Keratinocyte (primary cell): ENCODE data around the gene SNX13. TPM values are rescaled to one million over a fixed set of nuclear protein-coding genes. Genes with fewer than 3 reads are reported as not detected.

ENCODE experiments used
- DNase-seq: peaks from one replicate; pipeline ENCODE4 v3.0.0-alpha.2; 2011; ENCODE audit warnings: low read depth, missing footprints, low spot score
- FAIRE-seq: peaks from 2 replicates; lab custom pipeline; 2011; peaks lifted over from hg19 to GRCh38; lab: Jason Lieb, UNC
- H2AFZ ChIP-seq: 2 replicates; pipeline ENCODE4 v1.6.0; 2012; ENCODE audit warnings: low read length, control low read depth, inconsistent platforms; ENCODE audit not compliant: control insufficient read depth
- H3K27ac ChIP-seq: 2 replicates; pipeline ENCODE4 v1.5.1; 2011; ENCODE audit warnings: low read length; ENCODE audit not compliant: control insufficient read depth, insufficient read depth
- H3K27me3 ChIP-seq: 3 replicates; pipeline ENCODE4 v1.6.0; 2011; ENCODE audit warnings: low read length; ENCODE audit not compliant: control insufficient read depth, insufficient read depth; ENCODE audit errors: extremely low read depth
- H3K36me3 ChIP-seq, 2 experiments: 2 replicates in 1 of 2; 3 replicates in 1 of 2; pipeline ENCODE4 v1.5.1; 2011; ENCODE audit warnings: low read length in 2 of 2, mild to moderate bottlenecking in 1 of 2; ENCODE audit not compliant: control insufficient read depth in 2 of 2, insufficient read depth in 2 of 2; ENCODE audit errors: extremely low read depth in 1 of 2
- H3K4me1 ChIP-seq: 3 replicates; pipeline ENCODE4 v1.5.1; 2011; ENCODE audit warnings: low read length; ENCODE audit not compliant: control insufficient read depth, insufficient read depth; ENCODE audit errors: extremely low read depth
- H3K4me2 ChIP-seq: 3 replicates; pipeline ENCODE4 v1.6.0; 2011; ENCODE audit warnings: low read depth, low read length; ENCODE audit not compliant: control insufficient read depth, insufficient read depth; ENCODE audit errors: extremely low read depth
- H3K4me3 ChIP-seq, 3 experiments: fragments of 200-600 bp in 1 of 3; sonication (generic) in 1 of 3; 2 replicates in 2 of 3; 3 replicates in 1 of 3; pipeline ENCODE4 v1.5.1; 2011 to 2016; ENCODE audit warnings: low read length in 3 of 3, mild to moderate bottlenecking in 3 of 3, control low read depth in 2 of 3, inconsistent platforms in 1 of 3, low read depth in 1 of 3, mixed read lengths in 1 of 3, mixed run types in 1 of 3, moderate library complexity in 1 of 3; ENCODE audit not compliant: control insufficient read depth in 2 of 3, insufficient read depth in 2 of 3; ENCODE audit errors: extremely low read depth in 1 of 3
- H3K79me2 ChIP-seq: 2 replicates; pipeline ENCODE4 v1.6.0; 2012; ENCODE audit warnings: low read length; ENCODE audit not compliant: control insufficient read depth, insufficient read depth
- H3K9ac ChIP-seq: 3 replicates; pipeline ENCODE4 v1.6.0; 2011; ENCODE audit warnings: low read length; ENCODE audit not compliant: control insufficient read depth, insufficient read depth; ENCODE audit errors: extremely low read depth
- H3K9me1 ChIP-seq: 3 replicates; pipeline ENCODE4 v1.6.0; 2011; ENCODE audit warnings: low read length; ENCODE audit not compliant: control insufficient read depth, insufficient read depth; ENCODE audit errors: extremely low read depth
- H3K9me3 ChIP-seq: 2 replicates; pipeline ENCODE4 v1.5.1; 2012; ENCODE audit warnings: low read depth, low read length; ENCODE audit not compliant: control insufficient read depth
- H4K20me1 ChIP-seq: 3 replicates; pipeline ENCODE4 v1.6.0; 2011; ENCODE audit warnings: low read length; ENCODE audit not compliant: control insufficient read depth, insufficient read depth; ENCODE audit errors: extremely low read depth
- EZH2 ChIP-seq: IDR thresholded peaks from one replicate; pipeline ENCODE4 v1.6.1; 2012; ENCODE audit warnings: inconsistent platforms, mild to moderate bottlenecking, low read length, moderate library complexity
- dilution Hi-C: fragments of 300-500 bp; cut with MboI; formaldehyde crosslinking; loops from one replicate; pipeline ENCODE4 v1.7.0; 2020; ENCODE audit warnings: low sequenced_read_pairs; ENCODE audit not compliant: extremely low pct_ligation_motif_present
- polyA plus RNA-seq, 5 experiments: library from polyadenylated mRNA; depleted of rRNA in 3 of 5; stranded (reverse) in 3 of 5; stranded (forward) in 1 of 5; unstranded in 1 of 5; fragments of >200 nt; gene quantifications; 1 replicate in 1 of 5; 2 replicates in 3 of 5; 3 replicates in 1 of 5; pipeline versions ENCODE4 v1.2.1 to v1.2.3, GENCODE V29; 2011 to 2012; ENCODE audit warnings: missing spikeins in 2 of 5, low read depth in 1 of 5, low replicate concordance in 1 of 5
- TF ChIP-seq, protein P1 (sequence below), 3 experiments: IDR thresholded peaks in 1 of 3; conservative IDR thresholded peaks in 1 of 3; optimal IDR thresholded peaks in 1 of 3; 2 replicates in 2 of 3; 3 replicates in 1 of 3; pipeline versions ENCODE3 to v1.5.1; 2011; ENCODE audit warnings: low read length in 3 of 3, mild to moderate bottlenecking in 3 of 3, moderate library complexity in 2 of 3, control low read depth in 1 of 3, inconsistent platforms in 1 of 3; ENCODE audit not compliant: insufficient read depth in 2 of 3; ENCODE audit errors: extremely low read depth in 1 of 3

The SNX13 gene
- polyA plus RNA-seq, 1 donor (not counting 4 experiments of a cell fraction or from before 2014, with no cell fraction given), result 22.6 TPM

- H3K4me2 ChIP-seq, result no peak overlapping the region
- no peaks in the 10 kb centered on the region for H3K36me3 ChIP-seq
- H3K27ac ChIP-seq, result no peak overlapping the region
- no peaks in the 10 kb centered on the region for H4K20me1 ChIP-seq
- no peak overlapping the region for H2AFZ ChIP-seq
- no peak overlapping the region for H3K9ac ChIP-seq
- DNase-seq, result no peak
- TF ChIP-seq, protein P1, sequence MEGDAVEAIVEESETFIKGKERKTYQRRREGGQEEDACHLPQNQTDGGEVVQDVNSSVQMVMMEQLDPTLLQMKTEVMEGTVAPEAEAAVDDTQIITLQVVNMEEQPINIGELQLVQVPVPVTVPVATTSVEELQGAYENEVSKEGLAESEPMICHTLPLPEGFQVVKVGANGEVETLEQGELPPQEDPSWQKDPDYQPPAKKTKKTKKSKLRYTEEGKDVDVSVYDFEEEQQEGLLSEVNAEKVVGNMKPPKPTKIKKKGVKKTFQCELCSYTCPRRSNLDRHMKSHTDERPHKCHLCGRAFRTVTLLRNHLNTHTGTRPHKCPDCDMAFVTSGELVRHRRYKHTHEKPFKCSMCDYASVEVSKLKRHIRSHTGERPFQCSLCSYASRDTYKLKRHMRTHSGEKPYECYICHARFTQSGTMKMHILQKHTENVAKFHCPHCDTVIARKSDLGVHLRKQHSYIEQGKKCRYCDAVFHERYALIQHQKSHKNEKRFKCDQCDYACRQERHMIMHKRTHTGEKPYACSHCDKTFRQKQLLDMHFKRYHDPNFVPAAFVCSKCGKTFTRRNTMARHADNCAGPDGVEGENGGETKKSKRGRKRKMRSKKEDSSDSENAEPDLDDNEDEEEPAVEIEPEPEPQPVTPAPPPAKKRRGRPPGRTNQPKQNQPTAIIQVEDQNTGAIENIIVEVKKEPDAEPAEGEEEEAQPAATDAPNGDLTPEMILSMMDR (optimal IDR thresholded peaks at IDR 0.05 in 1 of 3, IDR thresholded peaks at IDR 0.05 in 1 of 3, conservative IDR thresholded peaks at IDR 0.05 in 1 of 3; ENCODE audit: extremely low read depth in 1 of 3, insufficient read depth in 2 of 3, low read length in 3 of 3), result no peak
- TF ChIP-seq EZH2, result no peak
- H3K79me2 ChIP-seq, result no peaks in the 10 kb centered on the region
- peaks cover 10% of the 10 kb centered on the region for H3K4me1 ChIP-seq
- no peak overlapping the region for H3K4me3 ChIP-seq
- no peaks in the 10 kb centered on the region for H3K9me1 ChIP-seq
- dilution Hi-C loops, result no loop called here
- no peaks in the 10 kb centered on the region for H3K27me3 ChIP-seq
- FAIRE-seq, result no peak
- no peaks in the 10 kb centered on the region for H3K9me3 ChIP-seq
Measured at GRCh38 chr7:17988858-17989257, 48.6 kb upstream of the SNX13 start.

DNA sequence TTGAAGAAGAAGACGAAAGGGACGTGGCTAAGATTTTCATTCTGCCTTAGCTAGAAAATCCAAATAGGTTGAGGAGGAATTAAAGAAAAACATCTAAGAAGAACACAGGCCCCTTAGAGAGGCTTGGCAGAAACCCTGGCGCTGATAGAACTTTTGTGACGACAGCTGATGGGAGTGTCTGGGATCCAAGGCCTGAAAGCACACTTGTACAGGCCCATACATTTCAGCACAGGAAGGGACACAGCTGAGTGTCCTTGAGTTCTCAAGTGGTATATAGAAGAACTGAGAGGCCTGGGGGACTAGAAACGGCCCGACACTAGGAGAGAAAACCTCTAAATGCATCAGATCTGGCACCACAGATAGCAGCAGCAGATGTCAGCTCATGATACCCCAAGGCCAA is 47.8 kb upstream of the SNX13 start:
- Histone ChIP-seq H4K20me1 (no peaks in the 10 kb centered on the region), H3K4me1 (peaks cover 10% of the 10 kb centered on the region), H3K4me3 (no peak overlapping the region), H3K36me3 (no peaks in the 10 kb centered on the region), H3K27me3 (no peaks in the 10 kb centered on the region), H2AFZ (no peak overlapping the region), H3K79me2 (no peaks in the 10 kb centered on the region), H3K4me2 (no peak overlapping the region), H3K27ac (no peak overlapping the region), H3K9ac (no peak overlapping the region), H3K9me3 (no peaks in the 10 kb centered on the region), H3K9me1 (no peaks in the 10 kb centered on the region)
- FAIRE-seq, result no peak
- dilution Hi-C loops, result no loop called here
- TF ChIP-seq, protein P1 (optimal IDR thresholded peaks at IDR 0.05 in 1 of 3, IDR thresholded peaks at IDR 0.05 in 1 of 3, conservative IDR thresholded peaks at IDR 0.05 in 1 of 3; ENCODE audit: extremely low read depth in 1 of 3, insufficient read depth in 2 of 3, low read length in 3 of 3), result no peak
- no peak for TF ChIP-seq EZH2
- DNase-seq, result no peak
